Neural cell (in vitro differentiated cells): Measurements from ENCODE around the gene NEURL2. TPM values are rescaled to one million over a fixed set of nuclear protein-coding genes. Genes with fewer than 3 reads are reported as not detected.
"Not testable (repeated sequence)": the region's sequence is repeated elsewhere in the genome, so short reads cannot be mapped to it uniquely, and the experiment has no call there.

Source experiments
- H2AFZ ChIP-seq: fragments of 200-600, 300-800 bp; sonication (generic), shearing (Covaris generic); 2 replicates; pipeline ENCODE4 v1.6.0; 2014; ENCODE audit warnings: low read depth, mild to moderate bottlenecking, antibody characterized with exemption, low read length, moderate library complexity
- H3F3A ChIP-seq: fragments of 200-600 bp; shearing (Covaris generic); 2 replicates; pipeline ENCODE4 v1.6.1; 2016; ENCODE audit warnings: mild to moderate bottlenecking, moderate library complexity, mixed read lengths, antibody characterized with exemption, low read length; ENCODE audit not compliant: insufficient read depth, poor library complexity, severe bottlenecking
- H3K27ac ChIP-seq: fragments of 200-600, 300-800 bp; sonication (generic), shearing (Covaris generic); 2 replicates; pipeline ENCODE4 v1.5.1; 2014; ENCODE audit warnings: mild to moderate bottlenecking, low read length, moderate library complexity
- H3K27me3 ChIP-seq: fragments of 300-800, 200-600 bp; sonication (generic), shearing (Covaris generic); 2 replicates; pipeline ENCODE4 v1.6.0; 2014; ENCODE audit warnings: mild to moderate bottlenecking, low read depth, low read length, moderate library complexity; ENCODE audit not compliant: insufficient read depth
- H3K36me3 ChIP-seq: fragments of 300-800, 200-600 bp; sonication (generic), shearing (Covaris generic); 2 replicates; pipeline ENCODE4 v1.5.1; 2014; ENCODE audit warnings: mild to moderate bottlenecking, antibody characterized with exemption, low read length, moderate library complexity; ENCODE audit not compliant: insufficient read depth
- H3K4me2 ChIP-seq: fragments of 300-800, 200-600 bp; sonication (generic), shearing (Covaris generic); 2 replicates; pipeline ENCODE4 v1.6.0; 2014; ENCODE audit warnings: mild to moderate bottlenecking, low read length
- H3K4me3 ChIP-seq: fragments of 300-800, 200-600 bp; sonication (generic), shearing (Covaris generic); 2 replicates; pipeline ENCODE4 v1.5.1; 2014; ENCODE audit warnings: mild to moderate bottlenecking, low read length, moderate library complexity
- H3K79me2 ChIP-seq: fragments of 200-600 bp; shearing (Covaris generic); replicated peaks from 2 replicates; pipeline ENCODE4 v1.6.0; 2014; ENCODE audit warnings: mild to moderate bottlenecking, low read length, moderate library complexity; ENCODE audit not compliant: insufficient read depth
- H3K9ac ChIP-seq: fragments of 300-800, 200-600 bp; sonication (generic), shearing (Covaris generic); 2 replicates; pipeline ENCODE4 v1.6.1; 2016; ENCODE audit warnings: mild to moderate bottlenecking, low read length, mixed read lengths
- H3K9me2 ChIP-seq: fragments of 200-600 bp; shearing (Covaris generic); 2 replicates; pipeline ENCODE4 v1.6.1; 2016; ENCODE audit warnings: mild to moderate bottlenecking, low read length, mixed read lengths; ENCODE audit not compliant: insufficient read depth
- H3K9me3 ChIP-seq: fragments of 200-600, 300-800 bp; sonication (generic), shearing (Covaris generic); 2 replicates; pipeline ENCODE4 v1.6.1; 2016; ENCODE audit warnings: mild to moderate bottlenecking, mixed run types, low read length, moderate library complexity, mixed read lengths
- H4K20me1 ChIP-seq: fragments of 200-600 bp; shearing (Covaris generic); 2 replicates; pipeline ENCODE4 v1.6.1; 2016; ENCODE audit warnings: mild to moderate bottlenecking, mixed run types; ENCODE audit not compliant: insufficient read depth
- EP300 ChIP-seq: fragments of 450-650 bp; conservative IDR thresholded peaks from 2 replicates; pipeline ENCODE4 v1.6.1; 2014; ENCODE audit warnings: antibody characterized with exemption, mild to moderate bottlenecking, moderate library complexity; ENCODE audit not compliant: poor library complexity, severe bottlenecking
- EZH2 ChIP-seq: fragments of 200-600, 300-800 bp; shearing (Covaris generic), sonication (generic); IDR thresholded peaks from 2 replicates; pipeline ENCODE4 v1.6.1; 2014; ENCODE audit warnings: antibody characterized with exemption, low read length, borderline replicate concordance, mild to moderate bottlenecking; ENCODE audit not compliant: insufficient read depth, poor library complexity, severe bottlenecking
- MXI1 ChIP-seq: fragments of 450-650 bp; conservative IDR thresholded peaks from 2 replicates; pipeline ENCODE4 v1.6.1; 2014; ENCODE audit warnings: antibody characterized with exemption, mild to moderate bottlenecking; ENCODE audit not compliant: poor library complexity, severe bottlenecking
- POLR2AphosphoS5 ChIP-seq: IDR thresholded peaks from 2 replicates; pipeline ENCODE4 v1.6.1; 2012
- RAD21 ChIP-seq: fragments of 450-650 bp; conservative IDR thresholded peaks from 2 replicates; pipeline ENCODE4 v1.6.1; 2014; ENCODE audit warnings: antibody characterized with exemption, mild to moderate bottlenecking, moderate library complexity
- SMC3 ChIP-seq: fragments of 450-650 bp; conservative IDR thresholded peaks from 2 replicates; pipeline ENCODE4 v1.6.1; 2014; ENCODE audit warnings: antibody characterized with exemption, mild to moderate bottlenecking, moderate library complexity; ENCODE audit not compliant: poor library complexity
- polyA plus RNA-seq: library from polyadenylated mRNA; depleted of rRNA; stranded (reverse); fragments of >200 nt; gene quantifications from 2 replicates; pipeline ENCODE4 v1.2.3, GENCODE V29; 2014
- TF ChIP-seq, protein P1 (sequence below): fragments of 450-650 bp; IDR thresholded peaks from 2 replicates; pipeline ENCODE4 v1.5.1; 2014; ENCODE audit warnings: antibody characterized with exemption, mild to moderate bottlenecking, moderate library complexity; ENCODE audit not compliant: poor library complexity, severe bottlenecking
- TF ChIP-seq, protein P2 (sequence below): IDR thresholded peaks from 2 replicates; pipeline ENCODE4 v1.6.1; 2012; ENCODE audit warnings: borderline replicate concordance

NEURL2 gene
- polyA plus RNA-seq, 1 donor from 2014 or later, result 5.0 TPM

DNA sequence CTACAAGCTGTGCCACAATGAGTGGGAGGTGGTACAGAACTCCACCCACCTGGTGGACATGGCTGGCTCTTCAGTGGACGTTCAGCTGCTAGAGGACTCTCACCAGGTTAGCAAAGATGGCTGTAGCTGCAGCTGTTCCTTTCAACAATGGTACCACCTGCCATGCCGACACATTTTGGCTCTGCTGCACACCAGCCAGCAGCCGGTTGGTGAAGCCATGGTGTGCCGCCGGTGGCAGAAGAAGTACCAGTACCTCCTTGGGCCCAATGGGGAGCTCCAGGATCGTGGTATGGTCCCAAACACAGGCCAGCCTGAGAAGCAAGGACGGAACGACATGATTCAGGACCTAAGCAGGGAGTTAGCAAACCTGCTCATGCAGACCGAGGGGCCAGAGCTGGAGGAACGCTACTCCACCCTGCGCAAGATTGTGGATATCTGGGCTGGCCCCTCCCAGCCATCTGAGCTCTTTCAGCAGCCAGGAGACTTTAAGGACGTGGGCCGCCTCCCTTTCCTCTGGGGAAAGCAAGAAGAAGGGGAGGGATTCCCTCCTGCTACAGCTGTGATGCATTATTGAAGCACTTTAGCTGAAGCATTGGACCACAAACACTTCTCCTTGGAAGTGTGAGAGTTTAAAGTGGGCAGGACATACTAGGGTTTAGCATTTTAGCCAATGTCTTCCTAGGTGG, 12.8 kb downstream of the NEURL2 start:
- Histone ChIP-seq H3K4me2 (no peak overlapping the region), H3K79me2 (peaks cover 12% of the 10 kb centered on the region), H4K20me1 (no peaks in the 10 kb centered on the region), H3K9me3 (no peaks in the 10 kb centered on the region), H3F3A (no peaks in the 10 kb centered on the region), H3K36me3 (no peaks in the 10 kb centered on the region), H3K27me3 (no peaks in the 10 kb centered on the region), H3K27ac (no peak overlapping the region), H3K9ac (no peak overlapping the region), H3K9me2 (no peaks in the 10 kb centered on the region), H2AFZ (no peak overlapping the region), H3K4me3 (no peak overlapping the region)
- TF ChIP-seq, protein P1, sequence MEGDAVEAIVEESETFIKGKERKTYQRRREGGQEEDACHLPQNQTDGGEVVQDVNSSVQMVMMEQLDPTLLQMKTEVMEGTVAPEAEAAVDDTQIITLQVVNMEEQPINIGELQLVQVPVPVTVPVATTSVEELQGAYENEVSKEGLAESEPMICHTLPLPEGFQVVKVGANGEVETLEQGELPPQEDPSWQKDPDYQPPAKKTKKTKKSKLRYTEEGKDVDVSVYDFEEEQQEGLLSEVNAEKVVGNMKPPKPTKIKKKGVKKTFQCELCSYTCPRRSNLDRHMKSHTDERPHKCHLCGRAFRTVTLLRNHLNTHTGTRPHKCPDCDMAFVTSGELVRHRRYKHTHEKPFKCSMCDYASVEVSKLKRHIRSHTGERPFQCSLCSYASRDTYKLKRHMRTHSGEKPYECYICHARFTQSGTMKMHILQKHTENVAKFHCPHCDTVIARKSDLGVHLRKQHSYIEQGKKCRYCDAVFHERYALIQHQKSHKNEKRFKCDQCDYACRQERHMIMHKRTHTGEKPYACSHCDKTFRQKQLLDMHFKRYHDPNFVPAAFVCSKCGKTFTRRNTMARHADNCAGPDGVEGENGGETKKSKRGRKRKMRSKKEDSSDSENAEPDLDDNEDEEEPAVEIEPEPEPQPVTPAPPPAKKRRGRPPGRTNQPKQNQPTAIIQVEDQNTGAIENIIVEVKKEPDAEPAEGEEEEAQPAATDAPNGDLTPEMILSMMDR, result no peak
- TF ChIP-seq SMC3 (no peak), POLR2AphosphoS5 (no peak), RAD21 (no peak), EP300 (no peak)
- TF ChIP-seq, protein P2, sequence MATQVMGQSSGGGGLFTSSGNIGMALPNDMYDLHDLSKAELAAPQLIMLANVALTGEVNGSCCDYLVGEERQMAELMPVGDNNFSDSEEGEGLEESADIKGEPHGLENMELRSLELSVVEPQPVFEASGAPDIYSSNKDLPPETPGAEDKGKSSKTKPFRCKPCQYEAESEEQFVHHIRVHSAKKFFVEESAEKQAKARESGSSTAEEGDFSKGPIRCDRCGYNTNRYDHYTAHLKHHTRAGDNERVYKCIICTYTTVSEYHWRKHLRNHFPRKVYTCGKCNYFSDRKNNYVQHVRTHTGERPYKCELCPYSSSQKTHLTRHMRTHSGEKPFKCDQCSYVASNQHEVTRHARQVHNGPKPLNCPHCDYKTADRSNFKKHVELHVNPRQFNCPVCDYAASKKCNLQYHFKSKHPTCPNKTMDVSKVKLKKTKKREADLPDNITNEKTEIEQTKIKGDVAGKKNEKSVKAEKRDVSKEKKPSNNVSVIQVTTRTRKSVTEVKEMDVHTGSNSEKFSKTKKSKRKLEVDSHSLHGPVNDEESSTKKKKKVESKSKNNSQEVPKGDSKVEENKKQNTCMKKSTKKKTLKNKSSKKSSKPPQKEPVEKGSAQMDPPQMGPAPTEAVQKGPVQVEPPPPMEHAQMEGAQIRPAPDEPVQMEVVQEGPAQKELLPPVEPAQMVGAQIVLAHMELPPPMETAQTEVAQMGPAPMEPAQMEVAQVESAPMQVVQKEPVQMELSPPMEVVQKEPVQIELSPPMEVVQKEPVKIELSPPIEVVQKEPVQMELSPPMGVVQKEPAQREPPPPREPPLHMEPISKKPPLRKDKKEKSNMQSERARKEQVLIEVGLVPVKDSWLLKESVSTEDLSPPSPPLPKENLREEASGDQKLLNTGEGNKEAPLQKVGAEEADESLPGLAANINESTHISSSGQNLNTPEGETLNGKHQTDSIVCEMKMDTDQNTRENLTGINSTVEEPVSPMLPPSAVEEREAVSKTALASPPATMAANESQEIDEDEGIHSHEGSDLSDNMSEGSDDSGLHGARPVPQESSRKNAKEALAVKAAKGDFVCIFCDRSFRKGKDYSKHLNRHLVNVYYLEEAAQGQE, result no peak

DNA sequence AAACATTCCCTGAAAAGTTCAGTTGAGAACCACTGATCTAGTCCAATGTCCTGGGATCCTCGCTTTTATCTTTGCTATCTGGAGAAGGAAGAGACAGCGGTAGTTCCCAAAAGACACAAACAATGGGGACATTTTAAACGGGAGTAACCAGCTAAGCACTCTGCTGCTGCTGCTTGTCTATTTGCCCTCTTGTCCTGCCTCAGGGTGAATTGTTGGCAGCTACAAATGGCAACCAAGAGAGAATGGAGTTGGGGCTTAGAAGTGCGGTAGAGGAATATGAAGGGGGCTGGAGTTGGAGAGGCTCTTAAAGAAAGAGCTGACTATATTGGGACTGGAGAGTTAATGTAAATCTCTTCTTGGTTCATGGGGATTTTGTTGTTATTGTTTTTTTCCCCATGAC, 16.4 kb downstream of the NEURL2 start:
- Histone ChIP-seq H3K9me3 (no peaks in the 10 kb centered on the region), H3K4me2 (no peak overlapping the region), H3K27me3 (no peaks in the 10 kb centered on the region), H2AFZ (no peak overlapping the region), H3K36me3 (no peaks in the 10 kb centered on the region), H3K9me2 (no peaks in the 10 kb centered on the region), H3K9ac (no peak overlapping the region), H3F3A (no peaks in the 10 kb centered on the region), H3K27ac (no peak overlapping the region), H3K79me2 (no peaks in the 10 kb centered on the region), H3K4me3 (no peak overlapping the region), H4K20me1 (no peaks in the 10 kb centered on the region)
- TF ChIP-seq EP300 (no peak), EZH2 (no peak), SMC3 (no peak), RAD21 (no peak), POLR2AphosphoS5 (no peak), MXI1 (no peak)
- TF ChIP-seq, protein P1, result no peak

DNA sequence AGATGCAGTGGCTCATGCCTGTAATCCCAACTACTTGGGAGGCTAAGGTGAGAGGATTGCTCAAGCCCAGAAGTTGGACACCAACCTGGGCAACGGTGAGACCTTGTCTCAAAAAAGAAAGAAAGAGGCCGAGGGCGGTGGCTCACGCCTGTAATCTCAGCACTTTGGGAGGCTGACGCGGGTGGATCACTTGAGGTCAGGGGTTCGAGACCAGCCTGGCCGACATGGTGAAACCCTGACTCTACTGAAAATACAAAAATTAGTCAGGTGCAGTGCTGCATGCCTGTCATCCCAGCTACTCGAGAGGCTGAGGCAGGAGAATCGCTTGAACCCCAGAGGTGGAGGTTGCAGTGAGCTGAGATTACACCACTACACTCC, 16.9 kb downstream of the NEURL2 start:
- not testable (repeated sequence) for H3K27me3 ChIP-seq, H3K9me3 ChIP-seq, H3F3A ChIP-seq, H3K4me2 ChIP-seq, H3K79me2 ChIP-seq, H3K36me3 ChIP-seq, H4K20me1 ChIP-seq, H2AFZ ChIP-seq, H3K9ac ChIP-seq, H3K9me2 ChIP-seq, H3K27ac ChIP-seq, H3K4me3 ChIP-seq
